NB4 (cell line): ENCODE measurements around the gene DOCK8.

Experiments
- CTCF ChIP-seq: IDR thresholded peaks from one replicate; pipeline ENCODE4 v1.5.1; 2012; ENCODE audit warnings: low read depth, low read length
- POLR2A ChIP-seq: IDR thresholded peaks from 2 replicates; pipeline ENCODE4 v1.6.1; 2011; ENCODE audit warnings: mild to moderate bottlenecking; ENCODE audit not compliant: insufficient read length; ENCODE audit errors: extremely low read depth
- TF ChIP-seq, protein P1 (sequence below): IDR thresholded peaks from 2 replicates; pipeline ENCODE4 v1.6.1; 2011; ENCODE audit warnings: low read depth, low read length

GRCh38 chr9:311841-312240 is 97.2 kb downstream of the DOCK8 start:
- no peak for TF ChIP-seq CTCF
- TF ChIP-seq POLR2A = no peak
- TF ChIP-seq, protein P1, sequence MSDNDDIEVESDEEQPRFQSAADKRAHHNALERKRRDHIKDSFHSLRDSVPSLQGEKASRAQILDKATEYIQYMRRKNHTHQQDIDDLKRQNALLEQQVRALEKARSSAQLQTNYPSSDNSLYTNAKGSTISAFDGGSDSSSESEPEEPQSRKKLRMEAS = no peak
